ENCODE data around the gene CGB1.

- TF ChIP-seq CTCF (IDR thresholded peaks at IDR 0.05; ENCODE audit: low read depth, low read length, poor library complexity, severe bottlenecking) (peak; percentile 85), EZH2phosphoT487 (IDR thresholded peaks at IDR 0.05; ENCODE audit: borderline replicate concordance, low read length) (no peak)
Measured at GRCh38 chr19:48997972-48998371, 38.7 kb downstream of the CGB1 start.

Data from DOHH2 (cell line).